Breast epithelium (tissue), 4 donors: ENCODE data around the gene ZNF576. TPM values are rescaled to one million over a fixed set of nuclear protein-coding genes. Genes with fewer than 3 reads are reported as not detected.

Experiments
- DNase-seq, 2 donors: peaks; one replicate each; pipeline ENCODE4 v3.0.0-alpha.2; 2019; ENCODE audit warnings: low spot score in 2 of 2
- H3K27ac ChIP-seq, 2 donors: fragments of 200-600 bp; sonication (generic) in 1 of 2; one replicate each; pipeline ENCODE4 v1.5.1; 2016 to 2019; ENCODE audit warnings: mild to moderate bottlenecking in 1 of 2
- H3K27me3 ChIP-seq, 2 donors: fragments of 200-600 bp; sonication (generic) in 1 of 2; one replicate each; pipeline versions ENCODE4 v1.5.1 to v1.6.0; 2017 to 2019; ENCODE audit warnings: control low read depth in 1 of 2, mild to moderate bottlenecking in 1 of 2
- H3K36me3 ChIP-seq: fragments of 200-600 bp; one replicate; pipeline ENCODE4 v1.5.1; 2019
- H3K4me1 ChIP-seq, 2 donors: fragments of 200-600 bp; sonication (generic); one replicate each; pipeline ENCODE4 v1.5.1; 2016 to 2019; ENCODE audit warnings: control low read depth in 1 of 2
- H3K4me3 ChIP-seq, 3 donors: fragments of 200-600 bp; sonication (generic); 1 replicate in 2 of 3; 2 replicates in 1 of 3; pipeline ENCODE4 v1.5.1; 2016 to 2019; ENCODE audit warnings: mild to moderate bottlenecking in 3 of 3, moderate library complexity in 2 of 3
- H3K9me3 ChIP-seq, 2 donors: fragments of 200-600 bp; sonication (generic) in 1 of 2; one replicate each; pipeline ENCODE4 v1.5.1; 2016 to 2019; ENCODE audit warnings: control low read depth in 1 of 2
- CTCF ChIP-seq, 3 donors: fragments of 450-650 bp; IDR thresholded peaks; one replicate each; pipeline ENCODE4 v1.5.1; 2016 to 2017; ENCODE audit warnings: antibody characterized with exemption in 3 of 3, mild to moderate bottlenecking in 3 of 3, moderate library complexity in 3 of 3
- POLR2A ChIP-seq: fragments of 450-650 bp; IDR thresholded peaks from one replicate; pipeline ENCODE4 v1.6.1; 2016; ENCODE audit warnings: antibody characterized with exemption, mild to moderate bottlenecking, moderate library complexity
- POLR2AphosphoS5 ChIP-seq, 3 donors: sonication (generic); formaldehyde crosslinking; IDR thresholded peaks; one replicate each; pipeline ENCODE4 v1.6.1; 2017; ENCODE audit warnings: antibody characterized with exemption in 3 of 3
- intact Hi-C: fragments of 100-400 bp; cut with DNase I; formaldehyde crosslinking; loops from one replicate; pipeline ENCODE4 v1.15.1; 2023; ENCODE audit warnings: low total_unique reads
- total RNA-seq, 3 donors: library from RNA; depleted of rRNA; stranded (reverse); fragments of >200 nt; gene quantifications; one replicate each; pipeline ENCODE4 v1.1.0, GENCODE V29; 2016

The ZNF576 gene
- total RNA-seq, 3 donors from 2014 or later = 14.2 to 18.0 (median 14.8) TPM

GRCh38 chr19:43561139-43561970 lies 35.0 kb upstream of the ZNF576 start:
- Histone ChIP-seq H3K4me3 (no peak overlapping the region), H3K36me3 (no peaks in the 10 kb centered on the region), H3K4me1 (no peaks in the 10 kb centered on the region), H3K27me3 (no peaks in the 10 kb centered on the region), H3K9me3 (no peaks in the 10 kb centered on the region), H3K27ac (no peak overlapping the region)
- no peak for DNase-seq
- intact Hi-C loops = no loop called here
- TF ChIP-seq POLR2AphosphoS5 (IDR thresholded peaks at IDR 0.05) (no peak), POLR2A (no peak), CTCF (IDR thresholded peaks at IDR 0.05) (no peak)

GRCh38 chr19:43562226-43562697 lies 34.1 kb upstream of the ZNF576 start:
- Histone ChIP-seq H3K36me3 (no peaks in the 10 kb centered on the region), H3K9me3 (no peaks in the 10 kb centered on the region), H3K4me3 (no peak overlapping the region), H3K27me3 (no peaks in the 10 kb centered on the region), H3K27ac (no peak overlapping the region), H3K4me1 (no peaks in the 10 kb centered on the region)
- intact Hi-C loops = no loop called here
- TF ChIP-seq POLR2A (no peak), CTCF (IDR thresholded peaks at IDR 0.05) (no peak), POLR2AphosphoS5 (IDR thresholded peaks at IDR 0.05) (no peak)
- DNase-seq = no peak

- no peaks in the 10 kb centered on the region for H3K9me3 ChIP-seq
- intact Hi-C loops = no loop called here
- no peaks in the 10 kb centered on the region for H3K36me3 ChIP-seq
- no peak overlapping the region for H3K4me3 ChIP-seq
- peak overlapping the region in 1 of 2 donors; percentile 69 for H3K27ac ChIP-seq
- DNase-seq = peak in 1 of 2 donors; percentile 50
- H3K27me3 ChIP-seq = no peaks in the 10 kb centered on the region
- H3K4me1 ChIP-seq = no peaks in the 10 kb centered on the region
- no peak for TF ChIP-seq CTCF (IDR thresholded peaks at IDR 0.05)
- TF ChIP-seq POLR2AphosphoS5 (IDR thresholded peaks at IDR 0.05) = peak in 1 of 3 donors; percentile 28
Observed at GRCh38 chr19:43562698-43563241, 33.6 kb upstream of the ZNF576 start.

- Histone ChIP-seq H3K4me1 (no peaks in the 10 kb centered on the region), H3K4me3 (no peak overlapping the region), H3K27me3 (no peaks in the 10 kb centered on the region), H3K27ac (no peak overlapping the region), H3K9me3 (no peaks in the 10 kb centered on the region), H3K36me3 (no peaks in the 10 kb centered on the region)
- intact Hi-C loops = no loop called here
- TF ChIP-seq POLR2A (no peak), CTCF (IDR thresholded peaks at IDR 0.05) (no peak), POLR2AphosphoS5 (IDR thresholded peaks at IDR 0.05) (no peak)
- DNase-seq = no peak
Observed at GRCh38 chr19:43563816-43564457, 32.5 kb upstream of the ZNF576 start.

- DNase-seq = no peak
- Histone ChIP-seq H3K4me1 (no peaks in the 10 kb centered on the region), H3K9me3 (no peaks in the 10 kb centered on the region), H3K27me3 (no peaks in the 10 kb centered on the region), H3K36me3 (no peaks in the 10 kb centered on the region), H3K27ac (no peak overlapping the region), H3K4me3 (no peak overlapping the region)
- TF ChIP-seq POLR2A (no peak), CTCF (IDR thresholded peaks at IDR 0.05) (no peak), POLR2AphosphoS5 (IDR thresholded peaks at IDR 0.05) (no peak)
- intact Hi-C loops = no loop called here
Observed at GRCh38 chr19:43564800-43565199, 31.6 kb upstream of the ZNF576 start.
